HG03280 (cell line): ENCODE measurements around the gene SLC2A6.
A peak's percentile ranks its signal among the peaks of the same experiment; 100 is the strongest.

Experiments
- ATAC-seq: cut with Tn5 transposase; IDR thresholded peaks from one replicate; pipeline ENCODE4 v1.9.1; 2021; ENCODE audit warnings: mild to moderate bottlenecking, moderate library complexity; ENCODE audit not compliant: unreplicated experiment

SLC2A6 gene

GRCh38 chr9:133477992-133478850 lies 678 bp downstream of the SLC2A6 start:
- ATAC-seq: peak; percentile 27

DNA sequence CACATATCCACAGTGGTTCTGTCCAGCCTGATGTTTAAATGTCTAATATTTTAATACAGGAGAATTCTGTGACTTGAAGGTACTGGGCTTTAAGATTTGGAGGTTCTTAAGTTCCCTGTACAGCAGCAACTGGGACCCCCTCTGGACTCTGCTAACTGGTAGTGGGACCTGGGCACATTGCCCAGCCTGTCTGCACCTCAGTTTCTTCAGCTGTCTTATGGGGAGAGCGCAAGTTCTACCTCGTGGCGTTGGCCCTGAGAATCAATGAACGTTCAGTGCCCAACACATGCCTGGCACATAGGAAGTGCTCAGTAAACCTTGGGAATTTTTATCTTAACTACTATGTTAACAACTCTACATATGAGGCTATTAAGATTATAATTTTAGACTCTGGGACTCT lies 1.4 kb downstream of the SLC2A6 start:
- no peak for ATAC-seq

- ATAC-seq: no peak
These were observed 2.0 kb downstream of the SLC2A6 start for GRCh38 chr9:133476941-133477340.

DNA sequence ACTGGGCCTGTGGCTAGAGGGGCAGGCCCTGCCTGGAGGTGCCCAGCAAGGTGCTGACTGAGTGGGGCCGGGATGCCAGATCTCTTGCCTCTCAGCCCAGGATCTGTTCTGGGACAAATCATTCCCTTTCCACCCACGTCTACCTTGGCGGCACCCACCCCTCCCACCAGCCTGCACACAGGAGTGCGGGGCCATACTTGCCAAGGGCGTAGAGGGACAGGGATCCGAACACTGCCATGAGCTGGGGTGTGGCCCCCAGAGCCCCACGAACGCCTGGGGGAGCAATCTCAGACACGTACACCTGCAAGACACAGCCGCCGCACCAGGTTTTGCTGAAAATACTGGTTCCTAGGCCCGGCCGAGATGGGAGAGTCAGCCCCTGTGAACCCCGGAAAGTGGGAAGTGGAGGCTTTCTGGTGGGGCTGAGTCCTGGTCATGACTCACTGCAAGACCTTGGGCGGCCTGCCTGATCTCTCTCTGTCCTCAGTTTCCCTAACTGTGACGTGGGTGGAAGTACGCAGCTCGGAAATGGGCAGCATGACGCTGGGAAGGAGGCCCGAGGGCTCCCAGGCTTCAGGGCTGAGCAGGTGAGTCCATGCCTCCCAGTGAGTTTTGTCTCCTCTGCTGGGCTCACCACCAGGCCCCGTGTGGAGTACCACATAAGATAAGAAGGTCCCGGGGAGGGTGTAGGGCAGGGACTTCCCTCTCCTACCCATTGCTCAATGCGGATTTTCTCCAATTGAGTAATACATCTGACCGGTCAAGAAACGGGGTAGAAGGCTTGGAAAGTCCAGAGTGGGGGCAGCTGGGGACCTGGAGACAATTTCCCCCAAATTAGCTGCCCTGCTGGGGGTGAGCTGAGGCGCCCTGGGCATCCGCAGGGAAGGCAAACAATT lies 2.6 kb downstream of the SLC2A6 start:
- ATAC-seq: no peak

DNA sequence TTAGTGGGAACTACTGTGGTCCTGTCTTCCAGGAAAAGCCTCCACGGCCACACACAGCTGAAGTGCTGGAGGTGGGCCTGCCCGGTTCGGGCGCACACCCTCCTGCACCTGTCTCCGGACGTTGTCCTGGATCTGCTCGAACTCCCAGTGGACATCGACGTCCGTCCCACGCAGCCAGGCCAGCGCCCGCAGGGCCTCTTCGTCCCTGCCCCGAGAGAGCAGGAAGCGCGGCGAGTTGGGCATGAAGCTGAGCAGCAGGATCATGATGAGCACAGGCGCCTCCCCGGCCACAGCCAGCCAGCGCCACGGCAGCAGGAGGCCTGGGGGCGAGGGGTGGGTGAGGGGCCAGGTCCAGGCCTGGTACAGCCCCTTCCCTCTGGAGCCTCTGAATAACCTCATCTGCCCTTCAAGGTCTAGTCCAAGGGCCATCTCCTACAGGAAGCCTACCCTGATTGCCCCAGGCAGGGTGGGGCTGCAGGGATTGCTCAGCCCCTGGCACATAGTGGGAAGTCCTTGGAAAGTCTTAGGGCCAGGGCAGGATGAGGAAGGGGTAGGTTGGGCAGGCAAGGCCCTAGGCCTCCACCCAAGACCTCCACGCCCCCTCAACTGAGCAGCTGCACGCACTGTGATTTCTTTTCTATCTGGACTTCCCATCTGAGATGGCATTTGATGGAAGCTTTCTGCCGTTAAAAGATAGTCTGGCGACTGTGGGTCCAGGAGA lies 3.4 kb downstream of the SLC2A6 start:
- ATAC-seq: no peak

DNA sequence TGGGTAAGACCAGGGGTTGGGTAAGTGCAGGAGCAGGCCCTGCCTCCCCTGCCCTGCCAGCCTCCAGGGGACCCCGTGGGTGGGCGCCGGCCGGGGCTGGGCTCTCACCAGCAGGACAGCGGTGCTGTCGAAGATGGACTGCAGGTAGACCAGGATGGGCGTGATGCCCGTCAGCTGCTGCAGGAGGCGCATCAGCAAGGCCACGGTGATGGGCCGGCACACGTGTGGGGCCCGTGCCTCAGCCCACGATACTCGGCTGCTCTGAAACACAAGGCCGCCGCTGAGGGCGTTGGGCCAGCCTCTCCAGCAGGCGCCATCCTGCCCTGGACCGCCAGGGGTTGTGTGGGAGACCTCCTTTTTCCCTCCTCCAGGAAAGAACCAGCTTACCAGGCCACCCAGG lies 4.0 kb downstream of the SLC2A6 start:
- no peak for ATAC-seq

DNA sequence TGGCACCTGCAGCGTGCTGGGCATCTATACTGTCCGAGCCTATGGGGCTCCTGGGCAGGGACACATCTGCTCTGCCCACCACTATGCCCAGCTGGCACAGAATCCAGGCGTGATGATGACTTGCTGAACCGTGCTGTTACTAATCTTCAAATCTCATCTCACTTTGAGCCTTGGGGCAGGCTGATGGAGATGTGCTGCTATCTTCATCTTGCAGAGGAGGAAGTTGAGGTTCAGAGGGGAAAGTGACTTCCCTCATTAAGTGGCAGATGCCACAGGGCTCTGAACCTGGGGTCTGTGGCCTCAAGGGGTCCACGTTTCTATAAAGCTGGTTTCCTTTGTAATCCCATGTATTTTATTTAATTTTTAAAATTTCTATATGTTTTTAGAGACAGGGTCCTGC lies 4.7 kb downstream of the SLC2A6 start:
- no peak for ATAC-seq

GRCh38 chr9:133473743-133474142 lies 5.2 kb downstream of the SLC2A6 start:
- no peak for ATAC-seq

DNA sequence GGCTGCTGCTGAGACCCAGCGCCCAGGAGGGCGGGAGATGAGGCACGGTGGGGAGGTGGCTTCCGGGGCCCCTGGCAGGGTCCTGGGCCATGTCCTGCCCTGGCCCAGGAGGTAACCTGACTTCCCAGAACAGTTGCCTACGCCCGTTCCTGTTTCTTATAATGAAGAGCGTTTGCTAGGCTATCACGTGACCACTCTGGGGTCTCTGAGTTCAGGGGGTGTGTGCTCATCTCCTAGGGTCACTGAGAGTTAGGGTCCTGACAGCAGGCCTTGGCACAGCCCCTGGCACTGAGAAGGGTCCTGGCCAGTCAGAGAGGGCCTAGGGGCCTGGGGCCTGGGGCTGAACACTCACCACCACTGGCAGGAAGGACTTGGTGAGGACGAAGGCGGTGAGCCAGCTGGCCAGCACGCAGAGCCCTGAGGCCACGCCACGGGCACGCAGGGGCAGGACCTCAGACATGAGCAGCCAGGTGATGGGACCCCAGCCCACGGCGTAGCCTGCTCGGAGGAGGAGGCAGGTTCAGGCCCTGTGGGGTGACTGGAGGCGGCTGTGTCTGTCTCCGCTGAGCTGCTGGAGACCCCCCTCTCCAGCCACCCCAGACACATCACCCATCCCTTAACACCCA lies 6.0 kb downstream of the SLC2A6 start:
- no peak for ATAC-seq

DNA sequence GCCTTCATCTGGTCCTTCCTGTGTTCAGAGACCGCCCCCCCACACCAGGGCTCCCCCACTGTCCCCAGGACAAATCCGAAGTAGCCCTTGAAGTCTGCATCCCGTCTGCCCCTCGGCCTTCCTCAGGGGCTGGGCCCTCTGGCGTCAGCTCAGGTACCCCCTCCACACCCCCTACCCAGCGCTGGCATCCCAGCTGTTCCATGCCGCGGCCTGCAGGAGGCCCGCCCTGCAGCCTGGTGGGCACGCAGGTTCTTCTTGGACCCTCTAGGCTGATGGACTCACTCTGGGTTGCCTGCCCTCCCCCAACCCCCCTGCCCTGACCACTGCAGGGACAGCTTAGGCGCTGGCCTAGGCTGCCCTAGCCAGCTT lies 6.6 kb downstream of the SLC2A6 start:
- no peak for ATAC-seq

DNA sequence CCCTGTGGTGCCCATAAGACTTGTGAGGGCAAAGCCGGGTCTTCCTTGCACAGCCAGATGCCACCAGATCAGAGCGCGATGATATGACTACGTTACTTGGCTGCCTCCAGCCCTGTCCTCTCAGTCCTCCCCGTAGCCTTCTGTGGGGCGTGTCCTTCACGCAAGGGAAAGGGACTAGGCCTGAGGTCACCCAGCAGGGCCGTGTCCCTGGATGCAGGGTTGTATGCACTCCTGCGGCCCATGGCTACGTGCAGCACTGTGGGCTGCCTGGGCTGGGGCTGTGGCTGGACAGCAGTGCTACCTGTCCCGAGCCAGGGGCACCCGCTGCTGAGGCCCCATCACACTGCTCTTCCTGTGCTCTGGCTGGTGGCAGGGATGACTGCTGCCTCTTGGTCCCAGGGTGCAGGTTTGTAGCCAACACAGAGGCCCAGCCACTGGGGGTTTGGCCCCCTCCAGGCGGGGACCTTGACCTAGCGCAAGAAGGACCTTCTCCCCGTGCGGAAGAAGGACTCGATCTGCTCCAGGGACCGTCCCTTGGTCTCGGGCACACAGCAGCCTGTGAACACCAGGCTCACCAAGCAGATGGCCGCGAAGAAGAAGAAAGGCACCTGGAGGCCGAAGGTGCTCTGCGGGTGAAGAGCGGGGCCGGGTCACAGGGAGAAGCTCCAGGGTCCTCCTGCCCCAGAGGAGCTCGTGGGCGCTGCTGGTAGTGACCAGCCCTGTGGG lies 7.2 kb downstream of the SLC2A6 start:
- ATAC-seq: no peak

GRCh38 chr9:133470988-133471387 lies 7.9 kb downstream of the SLC2A6 start:
- no peak for ATAC-seq

GRCh38 chr9:133470427-133470924 lies 8.4 kb downstream of the SLC2A6 start:
- no peak for ATAC-seq

GRCh38 chr9:133468777-133469421 lies 10.0 kb downstream of the SLC2A6 start:
- ATAC-seq: no peak

GRCh38 chr9:133468374-133468773 lies 10.5 kb downstream of the SLC2A6 start:
- ATAC-seq: no peak

- ATAC-seq: no peak
These were observed 11.8 kb downstream of the SLC2A6 start for GRCh38 chr9:133467101-133467500.

GRCh38 chr9:133465984-133466383 lies 12.9 kb downstream of the SLC2A6 start:
- no peak for ATAC-seq

GRCh38 chr9:133464638-133465037 lies 14.3 kb downstream of the SLC2A6 start:
- no peak for ATAC-seq

- no peak for ATAC-seq
These were observed 14.9 kb downstream of the SLC2A6 start for GRCh38 chr9:133463864-133464615.
